GM19240 (cell line): ENCODE results near the gene RSAD1.

Experiments
- DNase-seq: peaks from one replicate; pipeline ENCODE4 v3.0.0; 2011; ENCODE audit warnings: low spot score; ENCODE audit not compliant: insufficient read length

The RSAD1 gene

GRCh38 chr17:50518384-50519023 lies 39.8 kb downstream of the RSAD1 start:
- DNase-seq = no peak

GRCh38 chr17:50519141-50519834 lies 40.6 kb downstream of the RSAD1 start:
- no peak for DNase-seq

GRCh38 chr17:50520483-50520882 lies 41.8 kb downstream of the RSAD1 start:
- no peak for DNase-seq

- DNase-seq = no peak
Measured at GRCh38 chr17:50521514-50521913, 42.9 kb downstream of the RSAD1 start.

GRCh38 chr17:50522766-50523165 lies 44.1 kb downstream of the RSAD1 start:
- DNase-seq = no peak

- no peak for DNase-seq
Measured at GRCh38 chr17:50523208-50523607, 44.5 kb downstream of the RSAD1 start.

- DNase-seq = no peak
Measured at GRCh38 chr17:50524838-50525237, 46.2 kb downstream of the RSAD1 start.

GRCh38 chr17:50527155-50527762 lies 48.6 kb downstream of the RSAD1 start:
- no peak for DNase-seq

GRCh38 chr17:50527949-50528474 lies 49.4 kb downstream of the RSAD1 start:
- DNase-seq = no peak

GRCh38 chr17:50529849-50530248 lies 51.2 kb downstream of the RSAD1 start:
- no peak for DNase-seq

- no peak for DNase-seq
Measured at GRCh38 chr17:50531428-50532025, 52.9 kb downstream of the RSAD1 start.

GRCh38 chr17:50532452-50533024 lies 53.9 kb downstream of the RSAD1 start, which contains the start of gene EPN3:
EPN3 (plus strand) TSS chr17:50532735; CDS start chr17:50536557, 3,822 bp downstream.
- DNase-seq = no peak

GRCh38 chr17:50533185-50533584 lies 54.5 kb downstream of the RSAD1 start:
- DNase-seq = no peak

- no peak for DNase-seq
Measured at GRCh38 chr17:50533720-50534148, 55.1 kb downstream of the RSAD1 start.

GRCh38 chr17:50534222-50534978 lies 55.7 kb downstream of the RSAD1 start:
- DNase-seq = no peak

GRCh38 chr17:50534979-50535326 lies 56.3 kb downstream of the RSAD1 start:
- DNase-seq = no peak

- DNase-seq = no peak
Measured at GRCh38 chr17:50535407-50535806, 56.7 kb downstream of the RSAD1 start.
